Fibroblast of pulmonary artery (primary cell): ENCODE measurements around the gene CRYZ.

Experiments
- DNase-seq: peaks from one replicate; pipeline ENCODE4 v3.0.0-alpha.2; 2010; ENCODE audit warnings: low read depth
- H3K4me3 ChIP-seq: replicated peaks from 2 replicates; pipeline ENCODE4 v1.5.1; 2011; ENCODE audit warnings: low read depth, mild to moderate bottlenecking, control low read depth, low read length, moderate library complexity
- CTCF ChIP-seq: IDR thresholded peaks from 2 replicates; pipeline ENCODE4 v1.5.1; 2011; ENCODE audit warnings: mild to moderate bottlenecking, control low read depth, low read length, inconsistent platforms; ENCODE audit errors: missing control alignments

CRYZ gene

DNA sequence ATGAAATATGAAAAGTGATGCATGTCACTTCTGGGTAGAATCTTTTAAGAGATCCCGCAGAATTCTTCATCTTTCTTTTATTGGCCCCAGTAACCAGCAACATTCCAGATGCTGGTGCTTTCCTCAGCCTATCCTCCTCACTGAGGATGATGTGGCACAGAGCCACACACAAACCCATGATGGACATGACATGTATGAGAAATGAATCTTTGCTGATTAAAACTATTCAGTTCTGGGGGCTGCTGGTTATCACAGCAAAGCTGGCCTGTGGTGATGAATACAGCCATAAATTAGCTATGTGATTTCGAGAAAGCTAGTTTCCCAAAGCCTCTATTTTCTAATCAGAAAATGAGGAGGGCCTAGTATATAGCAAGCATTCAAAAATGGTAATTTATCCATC lies 51.0 kb downstream of the CRYZ start:
- no peak overlapping the region for H3K4me3 ChIP-seq
- no peak for DNase-seq
- TF ChIP-seq CTCF, result no peak

GRCh38 chr1:74681449-74681848 lies 51.4 kb downstream of the CRYZ start:
- H3K4me3 ChIP-seq, result no peak overlapping the region
- TF ChIP-seq CTCF, result no peak
- DNase-seq, result no peak

GRCh38 chr1:74681001-74681400 lies 51.8 kb downstream of the CRYZ start:
- DNase-seq, result no peak
- H3K4me3 ChIP-seq, result no peak overlapping the region
- no peak for TF ChIP-seq CTCF

- no peak for TF ChIP-seq CTCF
- no peak overlapping the region for H3K4me3 ChIP-seq
- no peak for DNase-seq
These were observed 53.0 kb downstream of the CRYZ start for GRCh38 chr1:74679811-74680210.

DNA sequence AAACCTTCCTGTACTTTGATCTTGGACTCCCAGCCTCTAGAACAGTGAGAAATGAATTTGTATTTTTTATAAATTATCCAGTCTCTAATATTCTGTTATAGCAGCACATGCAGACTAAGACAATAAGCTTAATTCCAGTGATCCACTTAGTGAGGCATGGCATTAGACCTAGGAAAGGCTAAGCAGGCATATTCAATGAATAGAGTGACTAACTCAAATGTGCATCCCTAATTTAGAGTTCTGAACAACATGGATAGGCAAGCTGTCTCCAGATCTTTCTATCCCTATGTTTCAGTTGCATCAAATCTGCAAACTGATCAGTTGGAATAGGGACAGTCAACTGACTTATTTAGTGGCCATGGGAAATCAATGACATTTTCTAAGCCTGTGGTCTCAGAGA lies 54.9 kb downstream of the CRYZ start:
- no peak for TF ChIP-seq CTCF
- no peak overlapping the region for H3K4me3 ChIP-seq
- DNase-seq, result no peak

GRCh38 chr1:74674278-74675048 lies 58.4 kb downstream of the CRYZ start:
- TF ChIP-seq CTCF, result no peak

More at GRCh38 chr1:74674278-74675048, 58.4 kb downstream of the CRYZ start:
- DNase-seq, result no peak
- no peak overlapping the region for H3K4me3 ChIP-seq
